NB4 (cell line): ENCODE data around the gene CDC42EP2.

ENCODE experiments used
- DNase-seq: peaks from one replicate; pipeline ENCODE4 v3.0.0; 2010; ENCODE audit warnings: low read depth
- H3K4me3 ChIP-seq: one replicate; pipeline ENCODE4 v1.5.1; 2011; ENCODE audit warnings: mild to moderate bottlenecking, low read depth, low read length, moderate library complexity
- CTCF ChIP-seq: IDR thresholded peaks from one replicate; pipeline ENCODE4 v1.5.1; 2012; ENCODE audit warnings: low read depth, low read length
- MAX ChIP-seq: IDR thresholded peaks from 2 replicates; pipeline ENCODE4 v1.6.1; 2011; ENCODE audit warnings: low read depth, low read length
- MYC ChIP-seq: IDR thresholded peaks from 2 replicates; pipeline ENCODE4 v1.6.1; 2011; ENCODE audit warnings: low read depth, low read length
- POLR2A ChIP-seq: IDR thresholded peaks from 2 replicates; pipeline ENCODE4 v1.6.1; 2011; ENCODE audit warnings: mild to moderate bottlenecking; ENCODE audit not compliant: insufficient read length; ENCODE audit errors: extremely low read depth

Gene CDC42EP2

GRCh38 chr11:65278356-65278755 is 36.3 kb upstream of the CDC42EP2 start:
- no peak overlapping the region for H3K4me3 ChIP-seq
- TF ChIP-seq MYC, result no peak
- no peak for TF ChIP-seq CTCF
- TF ChIP-seq POLR2A, result no peak
- no peak for TF ChIP-seq MAX
- DNase-seq, result no peak

- TF ChIP-seq POLR2A (no peak), CTCF (no peak)
Observed at GRCh38 chr11:65279279-65279678, 35.4 kb upstream of the CDC42EP2 start.

DNA sequence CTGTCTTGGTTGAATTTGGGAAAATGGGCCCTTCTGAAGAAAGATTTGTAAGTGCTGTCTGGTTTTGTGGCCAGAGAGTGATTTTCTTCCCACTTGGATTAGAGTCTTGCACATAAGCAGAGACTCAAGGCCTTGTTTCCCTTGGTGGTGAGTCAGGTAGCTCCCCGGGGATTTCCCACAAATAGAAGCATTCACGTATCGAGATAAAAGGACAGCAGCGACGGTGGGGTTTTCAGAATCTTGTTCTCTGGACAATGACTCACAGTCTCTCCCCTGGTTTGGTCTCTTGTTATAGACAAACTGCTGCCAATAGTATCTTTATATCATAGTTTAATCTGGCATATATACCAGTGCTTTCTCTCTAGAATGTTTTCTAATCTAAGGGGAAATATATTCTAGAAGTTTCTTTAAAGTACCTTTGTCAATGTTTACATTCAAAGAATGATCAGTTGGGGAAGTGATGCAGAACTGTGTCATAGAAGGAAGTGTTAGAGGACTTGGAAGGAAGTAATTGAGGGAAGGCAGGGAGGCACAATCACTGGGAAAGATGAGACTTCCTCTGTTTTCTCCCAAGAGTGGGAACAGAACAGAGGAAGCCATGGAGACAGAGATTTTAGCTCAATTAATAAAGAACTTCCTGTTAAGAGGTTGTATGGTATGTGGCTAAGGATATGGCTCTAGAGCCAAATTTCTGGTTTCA is 34.8 kb upstream of the CDC42EP2 start:
- H3K4me3 ChIP-seq, result no peak overlapping the region
- no peak for DNase-seq
- TF ChIP-seq CTCF, result no peak
- no peak for TF ChIP-seq POLR2A
- TF ChIP-seq MAX, result no peak
- TF ChIP-seq MYC, result no peak

More at GRCh38 chr11:65279279-65279678, 35.4 kb upstream of the CDC42EP2 start:
- no peak for DNase-seq
- no peak overlapping the region for H3K4me3 ChIP-seq

- no peak for TF ChIP-seq POLR2A
- no peak for TF ChIP-seq CTCF
- no peak for TF ChIP-seq MYC
- no peak for TF ChIP-seq MAX
- H3K4me3 ChIP-seq, result no peak overlapping the region
- DNase-seq, result no peak
Observed at GRCh38 chr11:65280646-65281045, 34.0 kb upstream of the CDC42EP2 start.

GRCh38 chr11:65286686-65287085 is 28.0 kb upstream of the CDC42EP2 start:
- TF ChIP-seq CTCF (no peak), MYC (no peak), MAX (no peak), POLR2A (no peak)
- DNase-seq, result no peak
- no peak overlapping the region for H3K4me3 ChIP-seq

GRCh38 chr11:65287601-65288000 is 27.1 kb upstream of the CDC42EP2 start:
- no peak for DNase-seq
- H3K4me3 ChIP-seq, result no peak overlapping the region
- no peak for TF ChIP-seq MAX
- no peak for TF ChIP-seq POLR2A
